Activated T-helper 1 cell treated with Interleukin-2 at 50 U/mL for 16 hours (primary cell): ENCODE data around the gene SCMH1.
"Not testable (repeated sequence)": the region's sequence is repeated elsewhere in the genome, so short reads cannot be mapped to it uniquely, and the experiment has no call there.

Experiments used
- DNase-seq: peaks from one replicate; pipeline ENCODE4 v3.0.0-alpha.2; 2020; ENCODE audit warnings: low read depth

The SCMH1 gene

DNA sequence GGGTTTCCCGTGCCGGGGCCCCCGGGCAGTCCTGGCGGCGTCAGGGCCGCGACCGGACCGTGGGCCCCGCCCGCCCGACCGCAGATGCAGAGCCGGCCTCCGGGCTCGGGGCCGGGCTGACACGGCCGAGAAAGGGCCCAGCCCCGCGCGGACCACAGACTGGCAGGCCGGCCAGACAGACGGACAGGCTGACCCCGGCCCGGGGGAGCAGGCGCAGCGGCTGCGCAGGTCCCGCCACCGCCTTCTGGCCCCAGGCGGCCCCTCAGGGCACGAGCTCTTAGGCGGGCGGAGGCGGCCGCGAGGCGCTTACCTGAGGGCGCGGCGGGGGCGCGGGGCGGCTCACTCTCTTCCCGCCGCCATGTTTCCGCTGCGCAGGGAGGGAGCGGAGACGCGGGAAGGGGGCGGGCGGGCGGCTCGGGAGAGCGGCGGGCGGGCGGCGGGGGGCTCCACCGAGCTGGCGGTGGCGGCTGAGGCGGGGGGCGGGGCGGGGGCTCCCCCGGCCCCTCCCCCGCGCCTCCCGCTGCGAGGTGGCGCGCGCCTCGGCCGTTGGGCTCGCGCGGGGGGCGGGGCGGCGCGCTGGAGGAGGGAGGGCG is at the start of gene SCMH1:
TSS of gene SCMH1 (minus strand) at position 558 of the 593 bp plus-strand sequence. CDS start 56,173 bp downstream, outside the sequence.
- peak; percentile 52 for DNase-seq

DNA sequence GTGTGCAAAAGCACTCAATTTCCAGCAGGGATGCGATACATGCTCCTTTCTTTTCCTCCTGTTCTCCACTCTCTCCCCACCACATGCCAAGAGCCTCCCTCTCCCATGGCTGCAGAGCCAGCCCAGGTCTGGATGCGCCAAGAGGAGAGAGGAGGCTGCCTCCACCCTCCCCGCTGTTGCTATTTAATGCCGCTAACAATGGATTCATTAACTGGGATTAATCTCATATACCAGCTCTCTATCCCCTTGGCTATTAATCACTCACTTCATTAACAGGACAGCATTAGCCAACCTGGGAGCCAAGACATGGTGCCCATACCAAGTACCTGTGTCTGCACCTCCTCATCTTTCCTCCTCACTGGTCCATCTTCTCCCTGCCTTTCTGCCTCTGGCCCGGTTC is 49.1 kb upstream of the SCMH1 start:
- DNase-seq: no peak

DNA sequence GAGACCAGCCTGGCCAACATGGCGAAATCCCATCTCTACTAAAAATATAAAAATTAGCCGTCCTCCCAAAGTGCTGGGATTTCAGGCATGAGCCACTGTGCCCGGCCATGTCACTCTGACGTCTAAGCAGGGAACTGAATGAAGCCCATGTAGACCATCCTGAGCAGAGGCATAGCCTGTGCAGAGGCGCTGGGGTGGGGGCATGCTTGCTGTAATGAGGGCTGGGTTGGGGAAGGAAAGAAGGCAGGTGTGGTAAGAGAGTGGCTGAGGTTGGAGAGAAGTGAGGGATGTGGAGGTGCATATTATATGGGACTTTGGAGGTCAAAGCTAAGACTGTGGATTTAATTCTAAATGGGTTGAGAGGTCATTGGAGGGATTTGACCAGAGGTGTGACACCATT is 47.1 kb upstream of the SCMH1 start:
- no peak for DNase-seq

DNA sequence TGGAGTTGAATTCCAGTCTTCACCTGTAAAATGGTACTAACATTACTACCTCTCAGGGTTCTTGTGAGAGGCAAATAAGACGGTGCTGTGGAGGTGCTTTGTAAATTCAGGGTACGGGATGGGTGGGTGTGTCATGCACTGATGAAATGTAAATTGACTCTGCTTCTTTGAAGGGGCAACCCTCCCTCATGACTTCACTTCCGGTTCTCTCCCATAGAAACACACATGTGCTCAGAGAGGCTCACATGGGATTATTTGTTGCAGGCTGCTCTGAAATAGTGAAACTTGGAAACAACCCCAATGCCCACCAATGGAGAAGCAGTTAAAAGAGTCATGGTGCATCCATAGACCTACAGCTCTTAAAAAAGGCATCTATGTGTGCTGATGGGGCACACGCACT is 44.9 kb upstream of the SCMH1 start:
- DNase-seq: no peak

DNA sequence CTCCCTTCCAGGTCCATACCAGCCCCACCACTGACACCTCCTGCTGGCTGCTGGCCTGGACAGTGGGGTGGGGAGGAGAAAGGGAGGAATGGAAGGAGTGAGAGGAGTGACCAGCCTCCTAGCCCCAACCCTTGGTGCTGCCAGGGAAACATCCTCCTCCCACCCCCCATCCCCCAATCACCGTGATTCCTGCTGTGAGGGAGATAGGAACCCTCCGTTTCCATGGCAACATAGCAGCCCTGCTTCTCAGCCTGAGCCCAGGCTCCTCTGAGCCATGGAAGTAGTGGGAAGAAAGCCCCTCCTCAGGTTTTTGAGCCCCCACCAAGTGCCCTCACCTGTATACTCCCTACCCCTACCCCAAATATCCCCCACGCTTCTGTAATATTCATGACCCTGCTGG is 44.4 kb upstream of the SCMH1 start:
- DNase-seq: no peak

DNA sequence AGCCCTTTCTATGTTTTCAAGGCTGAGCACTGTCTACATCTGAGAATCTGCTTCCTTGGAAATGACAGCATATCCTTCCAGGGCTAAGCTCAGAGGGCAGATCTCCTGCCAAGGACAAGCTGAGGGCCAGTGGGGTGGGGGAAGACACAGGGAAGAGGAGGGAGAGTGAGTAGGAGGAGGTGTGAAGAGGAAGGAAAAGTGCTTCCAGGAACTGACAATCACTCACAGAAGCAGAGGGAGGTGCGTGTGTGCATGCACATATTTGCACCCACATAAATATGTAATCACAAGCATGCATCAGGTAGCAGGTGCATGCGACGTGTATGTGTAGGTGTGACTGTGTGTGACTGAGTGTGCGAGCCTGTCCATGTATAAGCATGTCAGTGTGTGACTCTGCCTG is 43.7 kb upstream of the SCMH1 start:
- DNase-seq: no peak

DNA sequence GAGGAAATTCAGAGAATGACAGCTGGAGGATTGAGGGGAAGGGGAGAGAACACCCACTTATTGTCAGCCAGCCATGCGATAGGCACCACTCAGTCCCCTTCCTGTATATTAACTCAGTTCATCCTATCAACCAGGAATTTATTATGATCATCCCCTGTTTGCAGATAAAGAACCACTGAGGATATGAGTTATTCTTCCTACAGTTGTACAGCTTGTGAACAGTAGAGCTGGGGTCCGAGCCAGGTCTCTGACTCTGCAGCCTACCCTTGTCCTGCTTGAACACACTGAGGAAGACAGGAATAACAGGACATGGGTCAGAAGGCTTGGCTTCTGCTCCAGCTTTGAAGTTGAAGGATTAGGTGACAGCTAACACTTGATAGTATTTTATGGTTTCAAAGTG is 42.0 kb upstream of the SCMH1 start:
- no peak for DNase-seq

DNA sequence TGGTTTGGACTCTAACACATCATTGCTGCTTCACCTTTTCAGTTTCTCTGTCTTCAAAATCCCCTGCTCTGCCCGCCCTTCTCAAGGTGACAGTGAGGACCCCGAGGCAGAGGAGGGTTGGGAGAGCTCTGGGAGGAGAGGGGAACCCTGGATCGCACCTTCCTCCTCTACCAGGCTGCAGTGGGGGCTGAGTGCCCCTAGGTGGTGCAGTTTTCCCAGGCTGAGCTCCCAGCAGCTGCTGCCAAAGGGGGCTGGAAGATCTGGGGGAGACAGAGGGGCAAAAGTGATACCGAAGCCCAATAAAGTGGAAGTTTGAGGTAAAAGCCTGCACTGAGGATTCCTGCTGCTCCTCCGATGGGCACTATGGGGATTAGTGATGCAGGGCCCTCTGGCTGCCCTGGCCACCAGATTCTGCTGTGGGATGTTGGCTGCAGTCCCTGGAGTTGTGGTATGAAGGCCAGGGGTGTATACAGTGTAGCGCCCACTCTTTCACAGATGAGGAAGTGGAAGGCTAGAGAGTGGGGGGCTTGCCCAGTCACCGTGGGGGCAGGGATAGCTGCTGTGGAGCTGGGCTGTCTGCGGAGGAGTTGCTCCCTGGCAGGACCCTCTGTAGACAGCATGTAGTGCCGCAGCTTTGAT is 40.7 kb upstream of the SCMH1 start:
- DNase-seq: no peak

DNA sequence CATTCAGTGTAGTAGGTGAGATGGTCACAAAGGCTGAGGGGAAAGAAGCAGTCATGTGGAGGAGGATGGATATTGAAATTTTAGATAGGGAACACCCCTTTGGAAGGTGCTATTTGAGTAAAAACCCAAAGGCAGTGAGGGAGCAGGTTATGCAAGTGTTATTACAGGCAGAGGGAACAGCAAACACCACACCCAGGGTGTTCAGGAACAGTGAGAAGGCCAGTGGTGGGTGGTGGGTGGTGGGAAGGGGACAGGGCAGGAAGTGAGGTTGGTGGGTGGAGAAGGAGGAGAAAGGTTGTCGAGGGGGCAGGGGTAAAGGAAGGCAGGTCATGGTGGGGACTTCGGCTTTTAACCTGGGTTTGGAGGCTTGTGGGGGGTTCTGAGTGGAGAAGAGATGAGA is 39.2 kb upstream of the SCMH1 start:
- no peak for DNase-seq

DNA sequence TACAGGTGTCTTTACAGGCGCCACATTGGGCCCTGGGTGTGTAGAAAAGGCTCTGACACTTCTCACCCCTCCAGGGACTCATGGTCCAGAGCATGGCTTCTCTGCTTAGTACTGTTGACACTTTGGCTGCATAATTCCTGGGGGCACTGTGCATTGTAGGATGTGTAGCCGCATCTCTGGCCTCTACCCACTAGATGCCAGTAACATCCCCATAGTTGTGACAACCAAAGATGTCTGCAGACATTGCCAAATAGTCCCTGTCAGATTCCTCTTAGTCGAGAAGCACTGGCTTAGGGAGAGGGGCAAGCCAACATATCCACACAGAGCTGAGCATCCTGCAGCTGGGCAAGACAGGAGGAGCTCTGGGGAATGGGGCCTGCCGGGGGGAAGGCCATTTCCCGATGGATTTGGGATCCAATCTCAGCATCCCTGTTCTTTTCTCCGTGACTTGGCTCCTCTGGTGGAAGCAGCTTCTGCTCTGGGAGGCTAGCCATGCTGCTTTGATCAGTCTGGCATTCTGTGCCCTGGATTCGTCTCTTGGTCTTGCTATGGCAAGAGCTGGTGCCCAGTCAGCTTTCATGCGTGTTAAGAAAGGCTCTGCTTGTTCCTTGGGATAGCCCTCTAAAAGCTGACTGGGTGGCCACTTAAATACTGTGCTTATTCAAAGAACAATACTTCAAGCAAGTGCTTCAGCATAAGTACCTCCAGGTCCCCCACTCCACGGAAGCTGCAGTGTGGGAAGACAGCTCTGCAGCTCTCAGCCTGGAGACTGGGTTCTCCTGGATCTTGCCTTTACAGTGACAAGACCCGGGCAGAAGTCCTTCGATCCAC is 38.3 kb upstream of the SCMH1 start:
- no peak for DNase-seq

DNA sequence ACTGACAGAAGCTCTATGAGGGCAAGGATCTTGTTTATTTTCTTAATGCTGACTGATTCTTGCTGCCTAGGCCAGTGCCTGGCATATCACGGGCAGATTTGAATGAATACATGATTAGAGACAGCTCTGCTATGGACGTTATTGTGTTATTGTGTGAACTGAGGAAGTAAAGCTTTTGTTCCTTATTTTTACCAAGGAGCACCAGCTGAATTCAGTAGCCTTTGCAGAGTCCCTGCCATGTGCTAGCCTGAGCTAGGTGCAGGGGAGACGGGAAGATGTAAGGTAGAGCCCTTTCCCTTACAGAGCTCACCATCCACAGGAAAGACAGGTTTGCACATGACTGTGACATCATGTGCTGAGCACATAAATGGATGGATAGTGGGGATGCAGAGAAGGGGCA is 36.0 kb upstream of the SCMH1 start:
- no peak for DNase-seq

DNA sequence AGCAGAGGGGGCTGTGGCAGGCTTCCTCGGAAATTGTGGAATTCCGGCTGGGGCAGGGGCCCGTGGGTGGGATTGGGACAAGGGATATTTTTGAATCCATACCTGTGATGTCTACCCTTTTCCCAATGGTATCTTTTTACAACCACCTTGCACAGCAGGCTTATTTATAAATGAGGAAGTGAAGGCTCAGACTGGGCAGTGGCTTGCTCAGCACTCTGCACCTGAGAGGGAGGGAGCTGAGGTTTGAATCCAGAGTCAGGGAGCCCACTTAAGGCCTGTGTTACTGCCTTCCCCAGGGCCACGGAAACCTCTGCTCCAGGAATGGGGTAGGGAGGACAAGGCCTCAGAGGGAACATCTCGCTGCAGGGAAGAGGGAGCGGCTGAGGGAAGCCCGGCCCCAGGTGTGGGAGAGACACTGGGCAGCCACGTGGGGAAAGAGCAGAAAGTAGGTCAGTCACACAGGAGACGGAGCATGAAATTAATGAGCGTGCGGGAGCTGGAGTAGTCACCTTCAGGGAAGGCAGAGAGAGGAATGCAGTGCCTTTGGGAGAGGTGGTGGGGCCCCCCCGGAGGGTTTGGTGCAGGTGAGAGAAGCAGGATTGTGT is 35.4 kb upstream of the SCMH1 start:
- no peak for DNase-seq

DNA sequence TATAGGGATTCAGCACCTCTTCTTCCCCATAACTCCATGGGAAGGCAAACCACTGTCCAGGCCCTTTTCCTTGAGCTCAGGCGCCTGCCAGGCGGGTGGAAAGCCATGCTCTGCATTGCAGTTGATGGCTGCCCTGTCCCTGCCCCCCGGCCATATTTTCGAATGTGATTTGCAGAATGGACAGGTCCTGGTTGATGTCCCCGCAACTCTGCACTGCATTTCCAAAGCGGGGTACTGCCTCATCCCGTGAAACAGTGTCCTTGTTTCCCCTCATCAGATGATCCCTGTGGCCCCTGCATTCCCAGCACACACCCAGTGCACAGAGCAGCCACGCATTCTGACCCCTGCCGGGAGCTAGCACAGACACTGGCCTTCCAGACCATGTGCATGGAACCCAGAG is 33.7 kb upstream of the SCMH1 start:
- no peak for DNase-seq

DNA sequence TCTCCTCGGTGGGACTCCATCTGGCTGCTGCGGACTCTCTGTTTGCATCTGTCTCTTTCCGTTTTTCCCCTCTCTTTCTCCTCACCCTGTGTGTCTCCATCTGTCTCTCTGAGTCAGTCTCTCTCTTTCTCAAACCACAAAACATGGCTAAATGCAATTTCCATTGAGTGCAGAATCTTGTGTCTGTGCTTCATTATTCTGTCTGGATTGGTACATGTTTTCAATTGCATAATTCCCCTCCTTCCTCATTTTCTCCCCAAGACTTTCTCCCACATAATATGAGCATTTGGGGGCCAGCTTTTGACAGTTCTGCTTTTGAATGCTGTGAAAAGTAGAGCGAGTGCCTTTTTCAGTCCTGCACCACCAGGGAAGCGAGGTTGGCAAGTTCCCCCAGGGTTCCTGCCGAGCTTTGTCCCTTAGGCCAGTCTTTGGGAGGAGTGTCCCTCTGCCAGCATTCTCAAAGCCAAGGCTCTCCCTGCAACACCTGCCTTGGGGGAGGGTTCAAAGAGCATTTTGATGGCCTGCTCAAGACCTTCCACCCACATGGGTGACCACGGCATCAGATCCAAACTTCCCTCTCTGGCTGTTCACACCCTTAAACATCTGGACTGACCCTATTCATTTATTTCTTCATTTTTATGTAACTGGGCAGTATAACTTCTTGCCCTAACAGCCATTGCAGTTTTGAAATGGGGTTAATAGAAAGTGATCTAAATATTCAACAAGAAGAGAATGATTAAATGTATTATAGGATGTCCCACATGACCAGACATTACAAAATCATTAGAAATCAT is 32.8 kb upstream of the SCMH1 start:
- no peak for DNase-seq

DNA sequence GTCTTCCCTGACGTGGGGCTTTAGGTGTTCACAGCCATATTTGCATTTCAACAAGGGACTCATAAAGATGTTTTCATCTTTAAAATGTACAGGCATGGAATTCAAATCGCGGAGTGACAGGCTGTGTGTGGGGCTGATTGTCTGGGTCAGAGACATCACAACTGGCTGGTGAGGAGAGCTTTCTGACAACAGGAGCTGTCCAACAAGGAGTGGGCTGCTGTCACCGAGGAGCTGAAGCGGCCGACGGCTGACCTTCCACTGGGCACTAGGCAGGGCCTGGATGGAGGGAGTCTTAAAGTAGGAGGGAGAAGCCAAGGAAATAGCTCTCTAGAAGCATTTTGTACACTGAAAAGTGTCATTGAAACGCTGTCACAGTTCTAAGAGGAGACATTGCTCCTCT is 30.5 kb upstream of the SCMH1 start:
- DNase-seq: no peak

DNA sequence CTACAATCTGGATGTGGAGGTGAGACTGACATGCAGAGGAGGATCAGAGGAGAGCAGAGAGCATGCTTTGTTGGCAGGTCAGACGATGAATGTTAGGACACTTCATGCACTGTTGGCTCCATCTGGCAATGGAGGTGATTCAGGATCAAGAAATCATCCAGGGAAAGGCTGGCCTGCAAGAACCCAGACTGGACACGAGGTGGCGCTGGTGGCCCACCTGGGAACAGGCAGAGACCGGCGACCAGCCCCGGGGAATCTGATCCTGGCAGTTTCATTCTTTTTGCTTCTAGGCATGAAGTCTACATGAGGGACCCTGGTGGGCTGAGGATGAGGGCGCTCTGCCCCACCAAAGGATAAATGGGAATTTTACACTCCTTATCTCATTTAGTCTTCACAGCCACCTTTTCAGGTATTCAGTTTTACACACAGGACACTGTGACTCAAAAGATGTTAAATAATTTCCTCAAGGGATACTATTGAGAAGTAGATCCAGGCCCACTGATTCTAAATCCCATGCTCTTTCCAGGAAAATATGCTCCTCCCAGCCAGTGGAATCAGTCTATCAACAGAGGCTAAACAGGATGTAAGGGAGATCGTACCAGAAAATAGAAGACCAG is 26.2 kb upstream of the SCMH1 start:
- peak; percentile 36 for DNase-seq

DNA sequence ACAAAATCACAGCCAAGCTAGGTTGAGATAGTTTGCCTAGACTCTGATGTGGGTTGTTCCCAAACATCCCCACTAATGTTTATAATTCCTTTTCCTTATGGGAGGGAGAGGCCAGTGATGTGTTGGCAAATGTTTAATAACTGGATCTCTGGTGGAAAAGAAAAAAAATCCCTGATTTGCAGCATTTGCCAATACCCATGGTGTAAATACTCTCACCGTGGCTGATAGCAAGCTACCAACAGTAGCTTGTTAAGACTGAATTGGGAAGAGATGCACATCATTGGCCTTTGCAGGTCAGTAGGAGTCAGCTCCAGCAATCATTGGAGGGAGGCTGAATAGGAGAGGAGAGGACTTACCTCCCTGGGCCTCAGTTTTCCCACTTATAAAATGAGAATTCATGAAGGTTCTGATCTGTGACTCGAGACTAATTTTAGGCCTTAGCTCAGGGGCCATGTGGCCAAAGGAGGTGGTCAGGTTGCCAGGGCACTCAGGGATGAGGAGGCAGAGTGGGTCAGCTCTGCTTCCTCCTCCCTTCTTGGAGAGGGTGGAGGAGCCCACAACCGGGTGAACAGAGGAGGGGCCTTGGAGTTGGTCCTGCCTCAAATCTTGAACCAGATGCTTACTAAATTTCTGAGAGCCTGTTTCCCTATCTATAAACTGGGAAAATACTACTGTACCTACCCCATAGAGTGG is 20.0 kb upstream of the SCMH1 start:
- no peak for DNase-seq

DNA sequence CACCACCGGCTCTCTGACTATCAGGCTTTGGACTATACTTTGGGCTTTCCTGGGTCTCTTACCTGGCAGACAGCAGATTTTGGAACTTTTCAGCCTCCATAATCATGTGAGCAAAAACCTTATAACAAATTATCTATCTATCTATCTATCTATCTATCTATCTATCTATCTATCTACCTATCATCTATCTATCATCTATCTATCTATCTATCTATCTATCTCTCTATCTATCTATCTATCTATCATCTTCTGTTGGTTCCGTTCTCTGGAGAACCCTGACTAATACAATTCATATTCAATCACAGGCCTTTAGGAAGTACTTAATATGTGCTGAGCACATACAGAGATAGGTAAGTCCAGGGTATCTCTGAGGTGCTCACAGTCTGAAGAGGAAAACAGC is 18.7 kb upstream of the SCMH1 start:
- DNase-seq: no peak

DNA sequence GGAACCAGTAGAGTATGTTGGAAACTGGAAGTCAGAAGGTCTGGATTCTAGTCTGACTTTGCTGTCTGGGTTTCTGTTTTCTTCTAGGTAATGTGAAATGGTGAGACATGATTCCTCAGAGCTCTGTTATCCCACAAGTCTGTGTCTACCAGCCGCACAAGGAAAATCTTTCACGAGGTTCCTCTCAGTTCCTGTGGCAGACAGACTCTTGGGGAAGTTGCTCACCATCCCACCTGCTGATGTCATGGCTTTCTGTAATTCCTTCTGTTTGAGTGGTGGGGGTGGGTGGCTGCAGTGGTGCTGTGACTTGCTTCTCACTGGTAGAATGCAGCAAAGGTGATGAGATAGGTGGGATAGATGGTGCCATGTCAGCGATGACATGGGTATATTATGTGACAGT is 17.1 kb upstream of the SCMH1 start:
- DNase-seq: no peak

DNA sequence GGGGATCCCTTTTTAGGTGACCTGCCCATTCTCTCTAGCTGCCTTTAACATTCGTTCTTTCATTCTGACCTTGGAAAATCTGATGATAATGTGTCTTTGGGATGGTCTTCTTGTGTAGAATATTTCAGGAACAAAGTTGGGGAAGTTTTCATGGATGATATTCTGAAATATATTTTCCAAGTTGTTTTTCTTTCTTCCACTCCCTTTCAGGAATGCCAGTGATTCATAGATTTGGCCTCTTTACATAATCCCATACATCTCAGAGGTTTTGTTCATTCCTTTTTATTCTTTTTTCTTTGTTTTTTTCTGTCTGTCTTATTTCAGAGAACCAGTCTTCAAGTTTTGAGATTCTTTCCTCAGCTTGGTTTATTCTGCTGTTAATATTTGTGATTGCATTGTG is 13.9 kb upstream of the SCMH1 start:
- no peak for DNase-seq

DNA sequence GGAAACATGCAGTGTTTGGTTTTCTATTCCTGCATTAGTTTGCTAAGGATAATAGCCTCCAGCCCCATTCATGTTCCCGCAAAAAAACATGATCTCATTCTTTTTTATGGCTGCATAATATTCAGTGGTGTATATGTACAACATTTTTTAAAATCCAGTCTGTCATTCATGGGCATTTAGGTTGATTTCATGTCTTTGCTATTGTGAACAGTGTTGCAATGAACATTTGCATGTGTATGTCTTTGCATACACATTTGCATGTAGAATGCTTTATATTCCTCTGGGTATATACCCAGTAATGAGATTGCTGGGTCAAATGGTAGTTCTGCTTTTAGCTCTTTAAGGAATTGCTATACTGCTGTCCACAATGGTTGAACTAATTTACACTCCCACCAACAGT is 9.0 kb upstream of the SCMH1 start:
- DNase-seq: not testable (repeated sequence)
